ENCODE data around the gene TAS1R3.
"Not testable (repeated sequence)": the region's sequence is repeated elsewhere in the genome, so short reads cannot be mapped to it uniquely, and the experiment has no call there.

TAS1R3 gene

GRCh38 chr1:1311107-1312104 is 19.7 kb upstream of the TAS1R3 start:
- no peak for TF ChIP-seq CTCF (IDR thresholded peaks at IDR 0.05; ENCODE audit: low read depth, low read length, missing control alignments)
- no peak overlapping the region for H3K4me3 ChIP-seq (ENCODE audit: low read depth, low read length)
- no peak for DNase-seq (ENCODE audit: low read depth)

- no peak for TF ChIP-seq CTCF (IDR thresholded peaks at IDR 0.05; ENCODE audit: low read depth, low read length, missing control alignments)
- H3K4me3 ChIP-seq (ENCODE audit: low read depth, low read length) = no peak overlapping the region
- no peak for DNase-seq (ENCODE audit: low read depth)
Measured at GRCh38 chr1:1312450-1313314, 18.4 kb upstream of the TAS1R3 start.

- no peak for DNase-seq (ENCODE audit: low read depth)
- no peak overlapping the region for H3K4me3 ChIP-seq (ENCODE audit: low read depth, low read length)
- no peak for TF ChIP-seq CTCF (IDR thresholded peaks at IDR 0.05; ENCODE audit: low read depth, low read length, missing control alignments)
Measured at GRCh38 chr1:1313500-1314236, 17.4 kb upstream of the TAS1R3 start.

- TF ChIP-seq CTCF (IDR thresholded peaks at IDR 0.05; ENCODE audit: low read depth, low read length, missing control alignments) = no peak
- no peak overlapping the region for H3K4me3 ChIP-seq (ENCODE audit: low read depth, low read length)
- DNase-seq (ENCODE audit: low read depth) = no peak
Measured at GRCh38 chr1:1314237-1314586, 16.9 kb upstream of the TAS1R3 start.

GRCh38 chr1:1314678-1315335 is 16.3 kb upstream of the TAS1R3 start:
- TF ChIP-seq CTCF (IDR thresholded peaks at IDR 0.05; ENCODE audit: low read depth, low read length, missing control alignments) = no peak
- no peak for DNase-seq (ENCODE audit: low read depth)
- no peak overlapping the region for H3K4me3 ChIP-seq (ENCODE audit: low read depth, low read length)

- no peak for DNase-seq (ENCODE audit: low read depth)
- no peak overlapping the region for H3K4me3 ChIP-seq (ENCODE audit: low read depth, low read length)
- no peak for TF ChIP-seq CTCF (IDR thresholded peaks at IDR 0.05; ENCODE audit: low read depth, low read length, missing control alignments)
Measured at GRCh38 chr1:1315435-1315954, 15.6 kb upstream of the TAS1R3 start.

GRCh38 chr1:1316199-1316598 is 14.9 kb upstream of the TAS1R3 start:
- not testable (repeated sequence) for DNase-seq (ENCODE audit: low read depth)

More at GRCh38 chr1:1316199-1316598, 14.9 kb upstream of the TAS1R3 start:
- H3K4me3 ChIP-seq (ENCODE audit: low read depth, low read length) = not testable (repeated sequence)
